ENCODE measurements around the gene TIAM2. TPM values are rescaled to one million over a fixed set of nuclear protein-coding genes. Genes with fewer than 3 reads are reported as not detected.

TIAM2 gene
- total RNA-seq, 1 donor from 2014 or later = 6.2 TPM

DNA sequence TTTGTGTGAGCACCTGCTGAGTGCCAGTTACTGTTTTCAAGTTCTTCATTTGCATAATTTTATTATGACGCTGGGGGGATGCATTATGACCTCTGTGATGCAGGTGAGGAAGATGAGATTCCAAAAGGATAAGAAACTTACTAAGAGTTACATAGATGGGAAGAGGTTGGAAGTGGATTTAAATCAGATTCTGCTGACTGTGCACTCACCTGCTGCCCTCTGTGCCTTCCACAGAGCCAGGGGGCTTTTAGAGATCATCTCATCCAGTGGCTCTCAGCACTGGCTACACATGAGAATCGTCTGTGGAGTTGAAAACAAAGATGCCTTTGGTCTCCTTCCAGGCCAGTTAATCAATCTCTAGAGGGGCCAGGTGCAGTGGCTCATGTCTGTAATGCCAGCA, 47.9 kb downstream of the TIAM2 start:
- no peaks in the 10 kb centered on the region for H3K9me3 ChIP-seq
- no peaks in the 10 kb centered on the region for H3K36me3 ChIP-seq
- H3K4me3 ChIP-seq = no peak overlapping the region
- no peak overlapping the region for H3K27ac ChIP-seq
- no peak for DNase-seq
- H3K4me1 ChIP-seq = peaks cover 6% of the 10 kb centered on the region
- no peaks in the 10 kb centered on the region for H3K27me3 ChIP-seq
- TF ChIP-seq, protein P1, sequence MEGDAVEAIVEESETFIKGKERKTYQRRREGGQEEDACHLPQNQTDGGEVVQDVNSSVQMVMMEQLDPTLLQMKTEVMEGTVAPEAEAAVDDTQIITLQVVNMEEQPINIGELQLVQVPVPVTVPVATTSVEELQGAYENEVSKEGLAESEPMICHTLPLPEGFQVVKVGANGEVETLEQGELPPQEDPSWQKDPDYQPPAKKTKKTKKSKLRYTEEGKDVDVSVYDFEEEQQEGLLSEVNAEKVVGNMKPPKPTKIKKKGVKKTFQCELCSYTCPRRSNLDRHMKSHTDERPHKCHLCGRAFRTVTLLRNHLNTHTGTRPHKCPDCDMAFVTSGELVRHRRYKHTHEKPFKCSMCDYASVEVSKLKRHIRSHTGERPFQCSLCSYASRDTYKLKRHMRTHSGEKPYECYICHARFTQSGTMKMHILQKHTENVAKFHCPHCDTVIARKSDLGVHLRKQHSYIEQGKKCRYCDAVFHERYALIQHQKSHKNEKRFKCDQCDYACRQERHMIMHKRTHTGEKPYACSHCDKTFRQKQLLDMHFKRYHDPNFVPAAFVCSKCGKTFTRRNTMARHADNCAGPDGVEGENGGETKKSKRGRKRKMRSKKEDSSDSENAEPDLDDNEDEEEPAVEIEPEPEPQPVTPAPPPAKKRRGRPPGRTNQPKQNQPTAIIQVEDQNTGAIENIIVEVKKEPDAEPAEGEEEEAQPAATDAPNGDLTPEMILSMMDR (IDR thresholded peaks at IDR 0.05) = no peak
- intact Hi-C loops (cut with DNase I) = no loop called here
- no peak for ATAC-seq

DNA sequence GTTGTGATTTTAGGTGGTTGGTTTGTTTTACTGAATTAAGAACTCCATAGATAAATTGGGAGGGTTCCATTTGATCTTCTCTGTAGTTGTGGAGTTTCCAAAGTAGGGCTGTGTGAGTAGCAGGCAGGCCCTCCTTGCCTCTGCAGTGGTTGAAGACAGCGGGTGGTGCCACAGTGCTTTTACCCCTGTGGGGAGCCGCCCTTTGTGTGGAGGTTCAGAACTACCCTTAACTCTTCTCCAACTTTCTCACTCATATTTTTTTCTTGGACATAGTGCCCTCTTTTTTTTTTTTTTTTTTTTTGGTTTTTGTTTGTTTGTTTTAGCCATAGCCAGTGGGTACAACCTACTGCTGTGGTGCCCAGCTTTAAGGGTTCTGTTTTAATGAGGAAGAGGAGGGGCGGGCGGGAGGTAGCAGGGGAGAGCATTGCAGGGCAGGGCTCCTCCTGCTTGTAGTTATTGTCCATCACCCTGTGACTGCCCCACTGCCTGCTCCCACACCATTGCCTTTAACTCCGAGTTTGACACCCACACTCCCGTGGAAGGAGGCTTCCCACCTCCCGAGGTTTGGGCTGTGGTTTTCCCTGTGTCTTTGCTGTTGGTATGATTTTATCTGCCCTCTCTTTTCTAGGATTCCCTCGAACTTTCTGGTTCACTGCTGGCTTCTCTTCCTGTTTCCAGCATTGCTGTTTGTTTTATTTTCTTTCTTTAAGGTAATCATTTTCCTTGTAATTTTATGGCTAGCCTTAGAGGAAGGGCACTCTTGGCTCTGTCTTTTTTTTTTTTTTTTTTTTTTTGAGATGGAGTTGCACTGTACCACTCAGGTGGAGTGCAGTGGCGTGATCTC, 50.7 kb downstream of the TIAM2 start:
- no peaks in the 10 kb centered on the region for H3K36me3 ChIP-seq
- H3K27ac ChIP-seq = no peak overlapping the region
- no peaks in the 10 kb centered on the region for H3K27me3 ChIP-seq
- no peak overlapping the region for H3K4me3 ChIP-seq
- DNase-seq (no peak), ATAC-seq (no peak)
- H3K4me1 ChIP-seq = peaks cover 6% of the 10 kb centered on the region
- no peaks in the 10 kb centered on the region for H3K9me3 ChIP-seq
- intact Hi-C loops (cut with DNase I) = no loop called here
- TF ChIP-seq, protein P1 (IDR thresholded peaks at IDR 0.05) = no peak

DNA sequence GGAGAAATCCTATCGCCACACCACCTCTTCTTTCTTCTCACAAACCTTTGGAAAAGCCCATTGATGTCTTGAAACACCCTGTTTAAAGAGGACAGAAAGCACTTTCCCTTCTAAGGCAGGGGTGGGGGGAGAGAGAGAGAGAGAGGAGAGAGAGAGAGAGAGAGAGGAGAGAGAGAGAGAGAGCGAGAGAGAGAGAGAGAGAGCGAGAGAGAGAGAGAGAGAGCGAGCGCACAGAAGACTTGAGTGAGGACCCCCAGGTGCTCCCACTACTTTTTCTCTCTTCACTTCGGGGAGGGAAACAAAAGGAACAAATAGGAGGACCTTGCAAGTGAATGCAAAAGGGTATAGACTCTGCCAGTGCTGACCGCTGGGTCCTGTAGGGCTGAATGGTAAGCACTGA, 52.4 kb downstream of the TIAM2 start:
- Histone ChIP-seq H3K27me3 (no peaks in the 10 kb centered on the region), H3K4me3 (no peak overlapping the region), H3K9me3 (no peaks in the 10 kb centered on the region), H3K36me3 (no peaks in the 10 kb centered on the region), H3K4me1 (no peaks in the 10 kb centered on the region), H3K27ac (no peak overlapping the region)
- DNase-seq (no peak), ATAC-seq (no peak)
- TF ChIP-seq, protein P1 (IDR thresholded peaks at IDR 0.05) = no peak
- intact Hi-C loops (cut with DNase I) = no loop called here

DNA sequence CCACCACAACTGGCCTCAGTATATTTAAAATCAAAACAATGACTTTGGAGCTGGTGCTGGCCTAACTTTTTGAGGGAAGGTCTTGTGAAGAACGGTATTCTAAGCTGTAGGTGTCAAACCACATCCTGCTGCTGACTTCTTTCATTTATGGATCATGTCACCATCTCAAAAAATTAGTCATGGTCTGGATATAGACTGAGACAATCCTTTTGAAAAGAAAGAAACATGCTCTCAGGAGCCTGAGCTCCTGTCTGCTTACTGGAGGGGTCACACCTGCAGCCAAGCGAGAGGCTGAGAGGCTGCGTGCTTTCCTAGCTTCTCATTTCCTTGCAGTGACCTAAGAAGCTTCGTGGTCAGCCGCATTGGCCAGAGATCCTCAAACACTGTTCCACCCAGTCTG, 55.2 kb downstream of the TIAM2 start:
- Histone ChIP-seq H3K36me3 (no peaks in the 10 kb centered on the region), H3K9me3 (no peaks in the 10 kb centered on the region), H3K27ac (no peak overlapping the region), H3K4me3 (no peak overlapping the region), H3K27me3 (no peaks in the 10 kb centered on the region), H3K4me1 (no peaks in the 10 kb centered on the region)
- DNase-seq (no peak), ATAC-seq (no peak)
- TF ChIP-seq, protein P1 (IDR thresholded peaks at IDR 0.05) = no peak
- intact Hi-C loops (cut with DNase I) = no loop called here

DNA sequence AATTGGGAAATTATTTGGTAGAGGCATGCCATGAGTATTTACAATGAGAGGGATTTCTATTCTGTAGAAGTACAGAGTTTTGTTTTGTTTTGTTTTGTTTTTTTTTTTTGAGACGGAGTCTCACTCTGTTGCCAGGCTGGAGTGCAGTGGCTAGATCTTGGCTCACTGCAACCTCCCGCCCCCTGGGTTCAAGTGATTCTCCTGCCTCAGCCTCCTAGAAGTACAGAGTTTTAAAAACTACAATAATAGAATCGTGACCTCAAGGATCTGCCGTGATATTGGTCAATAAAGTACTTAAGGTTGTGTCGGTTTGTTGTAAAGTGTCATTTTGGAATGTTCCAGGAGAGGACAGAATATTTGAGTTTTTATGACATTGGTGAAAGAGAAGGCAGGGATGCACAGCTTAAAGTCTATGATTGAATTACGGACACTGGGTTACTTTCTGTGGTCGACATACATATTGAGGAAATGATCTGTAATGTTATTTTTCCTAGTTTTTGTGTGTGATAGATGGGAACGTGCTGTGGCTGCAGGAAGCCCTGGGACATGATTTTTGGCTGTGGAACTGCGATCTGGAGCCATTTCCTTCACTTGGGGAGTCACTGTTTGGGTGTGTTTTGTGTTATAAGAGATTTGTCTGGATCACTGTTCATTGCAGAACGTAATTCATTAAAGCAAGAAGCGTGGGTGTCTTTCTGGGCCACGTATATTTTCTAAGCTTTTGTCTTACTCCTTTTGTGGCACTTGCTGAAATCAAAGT, 59.6 kb downstream of the TIAM2 start:
- Histone ChIP-seq H3K27ac (no peak overlapping the region), H3K27me3 (no peaks in the 10 kb centered on the region), H3K9me3 (no peaks in the 10 kb centered on the region), H3K4me1 (no peaks in the 10 kb centered on the region), H3K36me3 (no peaks in the 10 kb centered on the region), H3K4me3 (no peak overlapping the region)
- ATAC-seq (no peak), DNase-seq (no peak)
- TF ChIP-seq, protein P1 (IDR thresholded peaks at IDR 0.05) = no peak
- intact Hi-C loops (cut with DNase I) = no loop called here
